Keratinocyte (primary cell): ENCODE data around the gene CA14. TPM values are rescaled to one million over a fixed set of nuclear protein-coding genes. Genes with fewer than 3 reads are reported as not detected.
"Not testable (repeated sequence)": the region's sequence is repeated elsewhere in the genome, so short reads cannot be mapped to it uniquely, and the experiment has no call there.

ENCODE experiments used
- DNase-seq: peaks from one replicate; pipeline ENCODE4 v3.0.0-alpha.2; 2011; ENCODE audit warnings: low read depth, missing footprints, low spot score
- FAIRE-seq: peaks from 2 replicates; lab custom pipeline; 2011; peaks lifted over from hg19 to GRCh38; lab: Jason Lieb, UNC
- H2AFZ ChIP-seq: 2 replicates; pipeline ENCODE4 v1.6.0; 2012; ENCODE audit warnings: low read length, control low read depth, inconsistent platforms; ENCODE audit not compliant: control insufficient read depth
- H3K27ac ChIP-seq: 2 replicates; pipeline ENCODE4 v1.5.1; 2011; ENCODE audit warnings: low read length; ENCODE audit not compliant: control insufficient read depth, insufficient read depth
- H3K27me3 ChIP-seq: 3 replicates; pipeline ENCODE4 v1.6.0; 2011; ENCODE audit warnings: low read length; ENCODE audit not compliant: control insufficient read depth, insufficient read depth; ENCODE audit errors: extremely low read depth
- H3K36me3 ChIP-seq, 2 experiments: 2 replicates in 1 of 2; 3 replicates in 1 of 2; pipeline ENCODE4 v1.5.1; 2011; ENCODE audit warnings: low read length in 2 of 2, mild to moderate bottlenecking in 1 of 2; ENCODE audit not compliant: control insufficient read depth in 2 of 2, insufficient read depth in 2 of 2; ENCODE audit errors: extremely low read depth in 1 of 2
- H3K4me1 ChIP-seq: 3 replicates; pipeline ENCODE4 v1.5.1; 2011; ENCODE audit warnings: low read length; ENCODE audit not compliant: control insufficient read depth, insufficient read depth; ENCODE audit errors: extremely low read depth
- H3K4me2 ChIP-seq: 3 replicates; pipeline ENCODE4 v1.6.0; 2011; ENCODE audit warnings: low read depth, low read length; ENCODE audit not compliant: control insufficient read depth, insufficient read depth; ENCODE audit errors: extremely low read depth
- H3K4me3 ChIP-seq, 3 experiments: fragments of 200-600 bp in 1 of 3; sonication (generic) in 1 of 3; 2 replicates in 2 of 3; 3 replicates in 1 of 3; pipeline ENCODE4 v1.5.1; 2011 to 2016; ENCODE audit warnings: low read length in 3 of 3, mild to moderate bottlenecking in 3 of 3, control low read depth in 2 of 3, inconsistent platforms in 1 of 3, low read depth in 1 of 3, mixed read lengths in 1 of 3, mixed run types in 1 of 3, moderate library complexity in 1 of 3; ENCODE audit not compliant: control insufficient read depth in 2 of 3, insufficient read depth in 2 of 3; ENCODE audit errors: extremely low read depth in 1 of 3
- H3K79me2 ChIP-seq: 2 replicates; pipeline ENCODE4 v1.6.0; 2012; ENCODE audit warnings: low read length; ENCODE audit not compliant: control insufficient read depth, insufficient read depth
- H3K9ac ChIP-seq: 3 replicates; pipeline ENCODE4 v1.6.0; 2011; ENCODE audit warnings: low read length; ENCODE audit not compliant: control insufficient read depth, insufficient read depth; ENCODE audit errors: extremely low read depth
- H3K9me1 ChIP-seq: 3 replicates; pipeline ENCODE4 v1.6.0; 2011; ENCODE audit warnings: low read length; ENCODE audit not compliant: control insufficient read depth, insufficient read depth; ENCODE audit errors: extremely low read depth
- H3K9me3 ChIP-seq: 2 replicates; pipeline ENCODE4 v1.5.1; 2012; ENCODE audit warnings: low read depth, low read length; ENCODE audit not compliant: control insufficient read depth
- H4K20me1 ChIP-seq: 3 replicates; pipeline ENCODE4 v1.6.0; 2011; ENCODE audit warnings: low read length; ENCODE audit not compliant: control insufficient read depth, insufficient read depth; ENCODE audit errors: extremely low read depth
- CTCF ChIP-seq, 3 experiments: IDR thresholded peaks in 1 of 3; conservative IDR thresholded peaks in 1 of 3; optimal IDR thresholded peaks in 1 of 3; 2 replicates in 2 of 3; 3 replicates in 1 of 3; pipeline versions ENCODE3 to v1.5.1; 2011; ENCODE audit warnings: low read length in 3 of 3, mild to moderate bottlenecking in 3 of 3, moderate library complexity in 2 of 3, control low read depth in 1 of 3, inconsistent platforms in 1 of 3; ENCODE audit not compliant: insufficient read depth in 2 of 3; ENCODE audit errors: extremely low read depth in 1 of 3
- EZH2 ChIP-seq: IDR thresholded peaks from one replicate; pipeline ENCODE4 v1.6.1; 2012; ENCODE audit warnings: inconsistent platforms, mild to moderate bottlenecking, low read length, moderate library complexity
- dilution Hi-C: fragments of 300-500 bp; cut with MboI; formaldehyde crosslinking; loops from one replicate; pipeline ENCODE4 v1.7.0; 2020; ENCODE audit warnings: low sequenced_read_pairs; ENCODE audit not compliant: extremely low pct_ligation_motif_present
- polyA plus RNA-seq, 5 experiments: library from polyadenylated mRNA; depleted of rRNA in 3 of 5; stranded (reverse) in 3 of 5; stranded (forward) in 1 of 5; unstranded in 1 of 5; fragments of >200 nt; gene quantifications; 1 replicate in 1 of 5; 2 replicates in 3 of 5; 3 replicates in 1 of 5; pipeline versions ENCODE4 v1.2.1 to v1.2.3, GENCODE V29; 2011 to 2012; ENCODE audit warnings: missing spikeins in 2 of 5, low read depth in 1 of 5, low replicate concordance in 1 of 5

The CA14 gene
- polyA plus RNA-seq, 1 donor (not counting 4 experiments of a cell fraction or from before 2014, with no cell fraction given), result 0.24 TPM

GRCh38 chr1:150215855-150216254 lies 41.7 kb upstream of the CA14 start:
- H3K9me3 ChIP-seq, H3K9me1 ChIP-seq, dilution Hi-C loops, H3K27me3 ChIP-seq, H3K36me3 ChIP-seq, H3K9ac ChIP-seq, H3K4me3 ChIP-seq, FAIRE-seq, H3K79me2 ChIP-seq, H4K20me1 ChIP-seq, H2AFZ ChIP-seq, H3K27ac ChIP-seq, H3K4me2 ChIP-seq, DNase-seq, H3K4me1 ChIP-seq: not testable (repeated sequence)

GRCh38 chr1:150221552-150221951 lies 36.0 kb upstream of the CA14 start:
- Histone ChIP-seq H3K27me3 (no peaks in the 10 kb centered on the region), H3K27ac (no peak overlapping the region), H3K79me2 (no peaks in the 10 kb centered on the region), H3K4me1 (no peaks in the 10 kb centered on the region), H3K4me2 (no peak overlapping the region), H3K36me3 (peaks cover 3 to 10% of the 10 kb centered on the region in 2 experiments), H3K9ac (no peak overlapping the region), H3K4me3 (no peak overlapping the region), H3K9me1 (no peaks in the 10 kb centered on the region), H3K9me3 (no peaks in the 10 kb centered on the region), H4K20me1 (no peaks in the 10 kb centered on the region), H2AFZ (no peak overlapping the region)
- no peak for FAIRE-seq
- TF ChIP-seq CTCF (optimal IDR thresholded peaks at IDR 0.05 in 1 of 3, IDR thresholded peaks at IDR 0.05 in 1 of 3, conservative IDR thresholded peaks at IDR 0.05 in 1 of 3; ENCODE audit: extremely low read depth in 1 of 3, insufficient read depth in 2 of 3, low read length in 3 of 3) (peak in 2 of 3 experiments; percentile 22 to 48), EZH2 (no peak)
- dilution Hi-C loops, result no loop called here
- no peak for DNase-seq

GRCh38 chr1:150224983-150225382 lies 32.6 kb upstream of the CA14 start:
- dilution Hi-C loops, result no loop called here
- no peak for FAIRE-seq
- H3K36me3 ChIP-seq, result peaks cover 5 to 10% of the 10 kb centered on the region in 2 experiments

More at GRCh38 chr1:150224983-150225382, 32.6 kb upstream of the CA14 start:
- no peak overlapping the region for H2AFZ ChIP-seq
- no peak overlapping the region for H3K4me3 ChIP-seq
- H3K9me1 ChIP-seq, result no peaks in the 10 kb centered on the region
- no peak overlapping the region for H3K27ac ChIP-seq
- H3K9me3 ChIP-seq, result no peaks in the 10 kb centered on the region
- H4K20me1 ChIP-seq, result no peaks in the 10 kb centered on the region
- no peak for DNase-seq
- H3K79me2 ChIP-seq, result no peaks in the 10 kb centered on the region
- H3K9ac ChIP-seq, result no peak overlapping the region
- H3K4me1 ChIP-seq, result no peaks in the 10 kb centered on the region
- no peaks in the 10 kb centered on the region for H3K27me3 ChIP-seq
- H3K4me2 ChIP-seq, result no peak overlapping the region
- TF ChIP-seq CTCF (optimal IDR thresholded peaks at IDR 0.05 in 1 of 3, IDR thresholded peaks at IDR 0.05 in 1 of 3, conservative IDR thresholded peaks at IDR 0.05 in 1 of 3; ENCODE audit: extremely low read depth in 1 of 3, insufficient read depth in 2 of 3, low read length in 3 of 3), result no peak
- TF ChIP-seq EZH2, result no peak
